Suppressor macrophage treated with lipopolysaccharide for 4 hours (primary cell): ENCODE measurements around the gene MIEF2.
"Not testable (repeated sequence)": the region's sequence is repeated elsewhere in the genome, so short reads cannot be mapped to it uniquely, and the experiment has no call there.

Experiments used
- DNase-seq: peaks from one replicate; pipeline ENCODE4 v3.0.0-alpha.2; 2020

MIEF2 gene

GRCh38 chr17:18260332-18261145, at the start of gene MIEF2:
MIEF2 (plus strand) TSS chr17:18260662; CDS start chr17:18262721, 2,059 bp downstream.
- peak; percentile 93 for DNase-seq

GRCh38 chr17:18213666-18214270, 46.7 kb upstream of the MIEF2 start:
- DNase-seq = no peak

GRCh38 chr17:18216906-18217305, 43.6 kb upstream of the MIEF2 start:
- DNase-seq = not testable (repeated sequence)

- DNase-seq = peak; percentile 78
Observed at GRCh38 chr17:18217412-18218015, 42.9 kb upstream of the MIEF2 start.

- DNase-seq = peak; percentile 23
Observed at GRCh38 chr17:18218756-18219415, 41.6 kb upstream of the MIEF2 start.

GRCh38 chr17:18224053-18224386, 36.4 kb upstream of the MIEF2 start:
- DNase-seq = no peak

GRCh38 chr17:18224387-18225120, 35.9 kb upstream of the MIEF2 start:
- no peak for DNase-seq

- peak; percentile 99 for DNase-seq
Observed at GRCh38 chr17:18225121-18225641, 35.3 kb upstream of the MIEF2 start, which contains the start of gene LLGL1. LLGL1 (plus strand) TSS chr17:18225635; CDS start chr17:18225683, 48 bp downstream.

GRCh38 chr17:18225642-18226283, 34.7 kb upstream of the MIEF2 start:
- DNase-seq = no peak

- peak; percentile 21 for DNase-seq
Observed at GRCh38 chr17:18226284-18226945, 34.0 kb upstream of the MIEF2 start.

- no peak for DNase-seq
Observed at GRCh38 chr17:18227635-18228034, 32.8 kb upstream of the MIEF2 start.

- DNase-seq = no peak
Observed at GRCh38 chr17:18228176-18228682, 32.2 kb upstream of the MIEF2 start.

GRCh38 chr17:18229254-18229653, 31.2 kb upstream of the MIEF2 start:
- no peak for DNase-seq

- no peak for DNase-seq
Observed at GRCh38 chr17:18229771-18230170, 30.7 kb upstream of the MIEF2 start.

GRCh38 chr17:18230288-18231141, 29.9 kb upstream of the MIEF2 start:
- DNase-seq = no peak

- no peak for DNase-seq
Observed at GRCh38 chr17:18231164-18231563, 29.3 kb upstream of the MIEF2 start.

- DNase-seq = no peak
Observed at GRCh38 chr17:18233803-18234518, 26.5 kb upstream of the MIEF2 start.

GRCh38 chr17:18234853-18235380, 25.5 kb upstream of the MIEF2 start:
- DNase-seq = no peak

GRCh38 chr17:18235743-18236256, 24.7 kb upstream of the MIEF2 start:
- no peak for DNase-seq
